HL-60/S4 (cell line): Measurements from ENCODE around the gene SLC22A2.

ENCODE experiments used
- in situ Hi-C: fragments of 300-500 bp; cut with MboI; formaldehyde crosslinking; loops from 2 replicates; pipeline ENCODE4 v1.14.3; 2022; ENCODE audit warnings: low sequenced_read_pairs

SLC22A2 gene

GRCh38 chr6:160172704-160173103 lies 85.9 kb downstream of the SLC22A2 start:
- in situ Hi-C loops = no loop called here

DNA sequence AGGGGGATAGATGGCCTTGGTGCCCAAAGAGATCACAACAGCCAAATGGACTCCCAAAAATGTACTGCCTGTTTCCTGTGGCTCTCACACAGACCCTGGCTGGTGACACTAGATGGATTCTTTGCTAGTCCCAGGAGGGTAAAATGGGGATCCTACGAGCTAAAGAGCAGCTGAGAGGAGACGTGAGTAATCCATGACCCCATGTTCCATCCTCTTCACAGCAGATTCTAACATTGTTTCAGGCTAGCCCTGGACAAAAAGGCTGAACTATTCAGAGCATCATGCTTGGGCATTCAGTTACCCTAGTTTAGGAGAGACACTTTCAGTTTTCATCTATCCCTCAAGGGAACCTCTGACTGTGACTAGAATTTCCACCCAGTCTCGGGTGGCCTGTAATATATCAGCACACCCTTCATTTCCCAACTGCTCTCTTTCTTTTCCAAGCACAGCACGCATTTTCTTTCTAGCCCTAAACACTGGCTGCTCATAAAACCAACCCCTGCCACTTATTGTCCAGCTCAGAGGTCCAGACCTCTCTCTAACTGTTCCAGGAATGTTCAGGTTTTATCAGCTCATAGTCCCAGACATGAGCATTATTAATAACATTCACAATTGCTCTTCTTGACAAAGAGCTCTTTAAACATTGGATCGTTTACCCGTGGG lies 88.5 kb downstream of the SLC22A2 start:
- in situ Hi-C loops = no loop called here

DNA sequence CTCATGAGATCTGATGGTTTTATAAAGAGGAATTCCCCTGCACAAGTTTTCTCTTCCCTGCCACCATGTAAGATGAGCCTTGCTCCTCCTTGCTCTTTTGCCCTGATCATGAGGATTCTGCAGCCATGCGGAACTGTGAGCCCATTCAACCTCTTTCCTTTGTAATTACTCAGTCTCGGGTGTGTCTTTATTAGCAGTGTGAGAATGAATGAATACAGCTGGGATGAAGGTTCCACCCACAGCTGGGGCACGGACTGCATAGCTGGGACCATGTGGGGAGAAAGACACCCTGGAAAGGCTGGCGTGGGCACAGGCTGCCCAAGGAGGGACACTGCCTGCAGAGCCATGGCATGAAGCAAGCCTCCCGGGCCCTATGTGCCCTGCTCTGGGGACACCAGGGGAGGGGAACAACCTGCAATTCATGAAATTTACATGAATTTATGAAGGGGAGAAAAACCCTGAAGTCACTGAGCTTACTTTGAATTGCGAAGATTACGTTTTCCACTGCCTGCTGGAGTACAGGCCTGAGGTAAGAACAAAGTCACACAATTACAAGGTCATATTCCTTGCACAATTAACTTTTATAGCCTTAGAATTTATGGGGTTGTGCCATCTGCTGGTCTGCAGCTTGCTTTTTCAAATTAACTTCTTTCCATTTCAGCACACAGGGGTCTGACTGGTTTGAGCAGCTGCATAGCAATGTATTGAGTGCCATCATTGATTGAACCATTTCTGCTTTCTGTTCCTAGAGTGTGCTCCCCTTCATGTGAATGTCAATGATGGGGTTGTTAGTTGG lies 90.8 kb downstream of the SLC22A2 start:
- in situ Hi-C loops = no loop called here
